ENCODE measurements around the gene SLC28A2. TPM values are rescaled to one million over a fixed set of nuclear protein-coding genes. Genes with fewer than 3 reads are reported as not detected.
A peak's percentile ranks its signal among the peaks of the same experiment; 100 is the strongest.
"Not testable (repeated sequence)": the region's sequence is repeated elsewhere in the genome, so short reads cannot be mapped to it uniquely, and the experiment has no call there.

The SLC28A2 gene
- total RNA-seq, 1 experiment from 2014 or later = not detected

DNA sequence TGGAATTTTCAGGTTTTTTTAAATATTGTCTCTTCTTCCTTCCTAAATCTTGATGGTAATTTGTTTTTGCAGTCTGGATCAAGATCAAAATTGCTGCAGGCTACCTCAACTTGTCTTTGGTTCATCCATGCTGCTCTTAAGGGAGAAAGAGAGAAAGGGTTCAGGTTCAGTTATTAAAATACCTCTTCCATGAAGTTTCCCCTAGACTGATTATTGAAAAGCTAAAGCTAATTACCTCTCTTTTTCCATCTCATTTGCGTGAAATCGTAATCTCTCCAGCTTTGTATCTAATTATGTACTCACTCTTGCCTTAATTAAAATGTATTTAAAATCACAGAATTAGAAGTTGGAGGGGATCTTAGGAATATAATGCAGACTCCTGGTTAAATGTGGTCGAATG, 52.7 kb downstream of the SLC28A2 start:
- intact Hi-C loops (cut with micrococcal nuclease) = loop anchor here (5.0 kb wide), 1 partner anchor 73 kb away; the partner anchor contains the start of gene GATM
- CTCF ChIA-PET = interaction anchor here (0.5 to 4.8 kb wide), 7 partner anchors 17 to 147 kb away, joined by 3 to 44 read pairs (median 5); a partner anchor contains a TSS
- H3K4me3 Mint-ChIP-seq (ENCODE audit: unreplicated experiment) = no peak overlapping the region
- peaks cover 6% of the 10 kb centered on the region for H3K4me1 Mint-ChIP-seq (ENCODE audit: insufficient read depth, unreplicated experiment)
- BruUV-seq (replicated peaks) = no TSS peak
- POLR2A ChIA-PET = interaction anchor here (1.1 kb wide), 1 partner anchor 97 kb away, joined by 4 read pairs; a partner anchor contains a TSS
- H3K27ac Mint-ChIP-seq (ENCODE audit: low read depth, unreplicated experiment) = no peak overlapping the region
- no peaks in the 10 kb centered on the region for H3K36me3 Mint-ChIP-seq (ENCODE audit: insufficient read depth, unreplicated experiment)
- peaks cover 21% of the 10 kb centered on the region for H3K27me3 Mint-ChIP-seq (ENCODE audit: insufficient read depth, unreplicated experiment)
- TF ChIP-seq, protein P1, sequence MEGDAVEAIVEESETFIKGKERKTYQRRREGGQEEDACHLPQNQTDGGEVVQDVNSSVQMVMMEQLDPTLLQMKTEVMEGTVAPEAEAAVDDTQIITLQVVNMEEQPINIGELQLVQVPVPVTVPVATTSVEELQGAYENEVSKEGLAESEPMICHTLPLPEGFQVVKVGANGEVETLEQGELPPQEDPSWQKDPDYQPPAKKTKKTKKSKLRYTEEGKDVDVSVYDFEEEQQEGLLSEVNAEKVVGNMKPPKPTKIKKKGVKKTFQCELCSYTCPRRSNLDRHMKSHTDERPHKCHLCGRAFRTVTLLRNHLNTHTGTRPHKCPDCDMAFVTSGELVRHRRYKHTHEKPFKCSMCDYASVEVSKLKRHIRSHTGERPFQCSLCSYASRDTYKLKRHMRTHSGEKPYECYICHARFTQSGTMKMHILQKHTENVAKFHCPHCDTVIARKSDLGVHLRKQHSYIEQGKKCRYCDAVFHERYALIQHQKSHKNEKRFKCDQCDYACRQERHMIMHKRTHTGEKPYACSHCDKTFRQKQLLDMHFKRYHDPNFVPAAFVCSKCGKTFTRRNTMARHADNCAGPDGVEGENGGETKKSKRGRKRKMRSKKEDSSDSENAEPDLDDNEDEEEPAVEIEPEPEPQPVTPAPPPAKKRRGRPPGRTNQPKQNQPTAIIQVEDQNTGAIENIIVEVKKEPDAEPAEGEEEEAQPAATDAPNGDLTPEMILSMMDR (IDR thresholded peaks at IDR 0.05; ENCODE audit: unreplicated experiment) = no peak
- no peak for DNase-seq (ENCODE audit: unreplicated experiment)
- no peaks in the 10 kb centered on the region for H3K9me3 Mint-ChIP-seq (ENCODE audit: unreplicated experiment)

DNA sequence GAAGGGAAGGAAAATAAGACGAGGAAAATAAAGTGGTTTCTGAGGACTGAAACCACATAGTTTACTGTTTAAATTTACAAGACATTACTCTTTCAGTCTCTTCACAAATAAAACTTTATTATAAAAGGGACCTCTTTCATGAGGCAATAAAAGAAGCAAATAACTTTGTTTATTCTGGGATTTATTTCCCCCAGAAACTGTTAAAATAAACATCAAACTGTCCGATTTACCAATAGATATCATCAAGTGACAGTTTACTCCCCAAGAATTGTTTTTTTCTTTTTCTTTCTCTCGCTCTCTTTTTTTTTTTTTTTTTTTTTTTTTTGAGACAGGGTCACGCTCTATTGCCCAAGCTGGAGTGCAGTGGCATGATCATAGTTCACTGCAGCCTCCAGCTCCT, 54.1 kb downstream of the SLC28A2 start:
- intact Hi-C loops (cut with micrococcal nuclease) = loop anchor here (5.0 kb wide), 1 partner anchor 71 kb away; the partner anchor contains the start of gene GATM

DNA sequence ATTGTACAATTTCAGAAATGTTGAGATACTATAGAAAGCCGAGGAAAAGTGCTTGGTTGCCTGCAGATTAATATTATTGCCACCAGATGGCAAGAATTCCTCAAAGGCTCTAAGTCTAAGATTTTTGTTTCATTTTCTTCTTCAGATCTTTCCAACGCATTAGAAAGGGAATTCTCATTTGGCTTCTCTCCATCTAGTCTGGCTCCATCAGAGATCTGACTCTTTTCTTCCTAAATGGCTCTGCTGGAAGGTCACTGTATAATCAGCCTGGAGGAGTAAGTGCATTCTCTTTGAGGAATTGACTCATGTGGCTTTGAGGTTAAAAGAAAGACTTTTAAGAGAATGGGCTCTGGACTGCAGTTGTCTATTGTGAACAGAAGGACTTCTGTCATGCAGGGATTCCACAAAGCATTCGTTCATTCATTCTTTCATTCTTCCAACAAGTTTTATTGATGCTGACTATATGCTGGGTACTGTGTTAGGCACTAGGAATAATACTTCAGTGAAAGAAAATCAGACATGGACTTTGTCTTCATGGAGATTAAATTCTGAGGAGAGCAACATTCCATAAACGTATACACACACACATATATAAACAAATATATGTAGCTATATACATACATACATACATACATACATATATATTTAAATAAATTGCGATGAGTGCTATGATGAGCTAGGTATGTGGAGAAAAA, 55.3 kb downstream of the SLC28A2 start:
- CTCF ChIA-PET = interaction anchor here (0.5 to 2.6 kb wide), 11 partner anchors 19 to 150 kb away, joined by 3 to 22 read pairs (median 4); a partner anchor contains a TSS

More for the DNA sequence above, 54.1 kb downstream of the SLC28A2 start:
- POLR2A ChIA-PET = interaction anchor here (0.8 to 1.2 kb wide), 2 partner anchors 17 to 95 kb away, joined by 3 read pairs; no protein-coding TSS in a partner anchor
- TF ChIP-seq, protein P1 (IDR thresholded peaks at IDR 0.05; ENCODE audit: unreplicated experiment) = no peak
- H3K36me3 Mint-ChIP-seq (ENCODE audit: insufficient read depth, unreplicated experiment) = no peaks in the 10 kb centered on the region
- peaks cover 6% of the 10 kb centered on the region for H3K4me1 Mint-ChIP-seq (ENCODE audit: insufficient read depth, unreplicated experiment)
- CTCF ChIA-PET = interaction anchor here (0.6 to 4.8 kb wide), 3 partner anchors 90 to 137 kb away, joined by 4 to 44 read pairs (median 6); a partner anchor contains a TSS
- no peak overlapping the region for H3K27ac Mint-ChIP-seq (ENCODE audit: low read depth, unreplicated experiment)
- BruUV-seq (replicated peaks) = no TSS peak
- H3K4me3 Mint-ChIP-seq (ENCODE audit: unreplicated experiment) = no peak overlapping the region
- no peak for DNase-seq (ENCODE audit: unreplicated experiment)
- H3K9me3 Mint-ChIP-seq (ENCODE audit: unreplicated experiment) = no peaks in the 10 kb centered on the region
- peaks cover 21% of the 10 kb centered on the region for H3K27me3 Mint-ChIP-seq (ENCODE audit: insufficient read depth, unreplicated experiment)

DNA sequence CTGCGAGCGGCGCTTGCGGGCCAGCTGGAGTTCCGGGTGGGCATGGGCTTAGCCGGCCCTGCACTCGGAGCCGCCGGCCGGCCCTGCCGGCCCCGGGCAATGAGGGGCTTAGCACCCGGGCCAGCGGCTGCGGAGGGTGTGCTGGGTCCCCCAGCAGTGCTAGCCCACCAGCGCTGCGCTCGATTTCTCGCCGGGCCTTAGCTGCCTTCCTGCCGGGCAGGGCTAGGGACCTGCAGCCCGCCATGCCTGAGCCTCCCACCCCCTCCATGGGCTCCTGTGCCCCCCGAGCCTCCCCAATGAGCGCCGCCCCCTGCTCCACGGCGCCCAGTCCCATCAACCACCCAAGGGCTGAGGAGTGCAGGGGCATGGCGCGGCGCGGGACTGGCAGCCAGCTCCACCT, 62.1 kb downstream of the SLC28A2 start:
- DNase-seq (ENCODE audit: unreplicated experiment); intact Hi-C loops (cut with micrococcal nuclease); POLR2A ChIA-PET; H3K9me3 Mint-ChIP-seq (ENCODE audit: unreplicated experiment); H3K27ac Mint-ChIP-seq (ENCODE audit: low read depth, unreplicated experiment); BruUV-seq (replicated peaks); H3K36me3 Mint-ChIP-seq (ENCODE audit: insufficient read depth, unreplicated experiment); H3K4me1 Mint-ChIP-seq (ENCODE audit: insufficient read depth, unreplicated experiment); H3K4me3 Mint-ChIP-seq (ENCODE audit: unreplicated experiment); H3K27me3 Mint-ChIP-seq (ENCODE audit: insufficient read depth, unreplicated experiment): not testable (repeated sequence)
- CTCF ChIA-PET = interaction anchor here (1.2 kb wide), 1 partner anchor 85 kb away, joined by 5 read pairs; no protein-coding TSS in a partner anchor

More for the DNA sequence above, 55.3 kb downstream of the SLC28A2 start:
- Mint-ChIP-seq H3K36me3 (ENCODE audit: insufficient read depth, unreplicated experiment) (no peaks in the 10 kb centered on the region), H3K4me3 (ENCODE audit: unreplicated experiment) (peak overlapping the region; percentile 35), H3K27me3 (ENCODE audit: insufficient read depth, unreplicated experiment) (peaks cover 21% of the 10 kb centered on the region), H3K9me3 (ENCODE audit: unreplicated experiment) (no peaks in the 10 kb centered on the region), H3K4me1 (ENCODE audit: insufficient read depth, unreplicated experiment) (peaks cover 6% of the 10 kb centered on the region), H3K27ac (ENCODE audit: low read depth, unreplicated experiment) (no peak overlapping the region)
- intact Hi-C loops (cut with micrococcal nuclease) = loop anchor here (1.0 to 5.0 kb wide), 3 partner anchors 70 to 181 kb away; partner anchors contain the start of gene GATM
- no TSS peak for BruUV-seq (replicated peaks)
- TF ChIP-seq, protein P1 (IDR thresholded peaks at IDR 0.05; ENCODE audit: unreplicated experiment) = peak; percentile 47
- POLR2A ChIA-PET = interaction anchor here (1.0 kb wide), 1 partner anchor 95 kb away, joined by 5 read pairs; a partner anchor contains a TSS
- peak; percentile 37 for DNase-seq (ENCODE audit: unreplicated experiment)

Data from MCF 10A (cell line).